OCI-LY7 (cell line): ENCODE data around the gene ABCB8.

Experiments used
- EZH2phosphoT487 ChIP-seq: fragments of 200-600 bp; sonication (generic); IDR thresholded peaks from 2 replicates; pipeline ENCODE4 v1.6.1; 2018; ENCODE audit warnings: low read depth, borderline replicate concordance, mild to moderate bottlenecking, mixed run types, antibody characterized with exemption, low read length, moderate library complexity, mixed read lengths
- TF ChIP-seq, protein P1 (sequence below): fragments of 200-600 bp; sonication (generic); conservative IDR thresholded peaks from 2 replicates; pipeline ENCODE4 v1.5.1; 2014; ENCODE audit warnings: mild to moderate bottlenecking, antibody characterized with exemption, low read length, moderate library complexity, mixed read lengths

DNA sequence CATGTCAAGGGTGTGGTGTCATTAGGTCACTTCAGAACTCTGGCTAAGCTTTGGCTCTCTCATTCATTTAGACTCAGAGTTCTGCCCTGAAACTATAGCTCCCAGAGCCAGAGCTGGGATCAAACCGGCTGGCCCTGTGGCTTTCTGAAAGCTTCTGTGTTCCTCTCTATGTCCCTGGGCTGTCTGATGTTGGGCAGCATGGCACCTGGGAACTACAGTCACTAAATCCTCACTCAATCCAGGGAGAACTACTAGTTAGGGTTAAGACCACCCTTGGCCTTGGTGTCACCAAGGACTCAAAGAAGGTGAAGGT is 17.2 kb upstream of the ABCB8 start:
- TF ChIP-seq, protein P1, sequence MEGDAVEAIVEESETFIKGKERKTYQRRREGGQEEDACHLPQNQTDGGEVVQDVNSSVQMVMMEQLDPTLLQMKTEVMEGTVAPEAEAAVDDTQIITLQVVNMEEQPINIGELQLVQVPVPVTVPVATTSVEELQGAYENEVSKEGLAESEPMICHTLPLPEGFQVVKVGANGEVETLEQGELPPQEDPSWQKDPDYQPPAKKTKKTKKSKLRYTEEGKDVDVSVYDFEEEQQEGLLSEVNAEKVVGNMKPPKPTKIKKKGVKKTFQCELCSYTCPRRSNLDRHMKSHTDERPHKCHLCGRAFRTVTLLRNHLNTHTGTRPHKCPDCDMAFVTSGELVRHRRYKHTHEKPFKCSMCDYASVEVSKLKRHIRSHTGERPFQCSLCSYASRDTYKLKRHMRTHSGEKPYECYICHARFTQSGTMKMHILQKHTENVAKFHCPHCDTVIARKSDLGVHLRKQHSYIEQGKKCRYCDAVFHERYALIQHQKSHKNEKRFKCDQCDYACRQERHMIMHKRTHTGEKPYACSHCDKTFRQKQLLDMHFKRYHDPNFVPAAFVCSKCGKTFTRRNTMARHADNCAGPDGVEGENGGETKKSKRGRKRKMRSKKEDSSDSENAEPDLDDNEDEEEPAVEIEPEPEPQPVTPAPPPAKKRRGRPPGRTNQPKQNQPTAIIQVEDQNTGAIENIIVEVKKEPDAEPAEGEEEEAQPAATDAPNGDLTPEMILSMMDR: no peak
- no peak for TF ChIP-seq EZH2phosphoT487
